DLD1 (cell line): ENCODE results near the gene CA5A.

Experiments used
- in situ Hi-C: cut with HindIII; loops from 2 replicates; pipeline ENCODE4 v1.10.0; 2017; ENCODE audit warnings: low sequenced_read_pairs

The CA5A gene

GRCh38 chr16:87964049-87964659, 27.8 kb upstream of the CA5A start:
- in situ Hi-C loops = no loop called here

GRCh38 chr16:87963400-87963799, 27.1 kb upstream of the CA5A start:
- in situ Hi-C loops = no loop called here

- in situ Hi-C loops = no loop called here
Observed at GRCh38 chr16:87961623-87962022, 25.3 kb upstream of the CA5A start.

GRCh38 chr16:87960852-87961251, 24.5 kb upstream of the CA5A start:
- in situ Hi-C loops = no loop called here

GRCh38 chr16:87960296-87960695, 24.0 kb upstream of the CA5A start:
- in situ Hi-C loops = no loop called here

- in situ Hi-C loops = no loop called here
Observed at GRCh38 chr16:87959391-87959990, 23.2 kb upstream of the CA5A start.

GRCh38 chr16:87958632-87959031, 22.3 kb upstream of the CA5A start:
- in situ Hi-C loops = no loop called here

- in situ Hi-C loops = no loop called here
Observed at GRCh38 chr16:87957296-87958094, 21.2 kb upstream of the CA5A start.

- in situ Hi-C loops = no loop called here
Observed at GRCh38 chr16:87956365-87957231, 20.3 kb upstream of the CA5A start.

GRCh38 chr16:87956098-87956364, 19.7 kb upstream of the CA5A start:
- in situ Hi-C loops = no loop called here

GRCh38 chr16:87955302-87956097, 19.2 kb upstream of the CA5A start:
- in situ Hi-C loops = no loop called here

GRCh38 chr16:87954826-87955225, 18.5 kb upstream of the CA5A start:
- in situ Hi-C loops = no loop called here

GRCh38 chr16:87954361-87954760, 18.0 kb upstream of the CA5A start:
- in situ Hi-C loops = no loop called here

- in situ Hi-C loops = no loop called here
Observed at GRCh38 chr16:87953308-87954215, 17.2 kb upstream of the CA5A start.

- in situ Hi-C loops = no loop called here
Observed at GRCh38 chr16:87952751-87953150, 16.4 kb upstream of the CA5A start.

GRCh38 chr16:87951552-87952538, 15.5 kb upstream of the CA5A start:
- in situ Hi-C loops = no loop called here

GRCh38 chr16:87950765-87951551, 14.6 kb upstream of the CA5A start, which contains the start of gene BANP:
Gene BANP (plus strand): TSS chr16:87951434. CDS start chr16:87975116, 23,682 bp downstream.
- in situ Hi-C loops = no loop called here
